CD14-positive monocyte (primary cell): Measurements from ENCODE around the gene PNMA8B. TPM values are rescaled to one million over a fixed set of nuclear protein-coding genes. Genes with fewer than 3 reads are reported as not detected.

Source experiments
- DNase-seq, 3 donors: peaks; one replicate each; pipeline ENCODE4 v3.0.0-alpha.2; 2011 to 2022
- H2AFZ ChIP-seq: 2 replicates; pipeline ENCODE4 v1.6.0; 2012; ENCODE audit warnings: mild to moderate bottlenecking, low read depth, low read length, inconsistent platforms; ENCODE audit not compliant: insufficient read depth, poor library complexity, severe bottlenecking
- H3K27ac ChIP-seq, 2 donors: 1 replicate in 1 of 2; 2 replicates in 1 of 2; pipeline ENCODE4 v1.5.1; 2012 to 2013; ENCODE audit warnings: low read length in 2 of 2, control low read depth in 1 of 2, inconsistent platforms in 1 of 2, low read depth in 1 of 2, mild to moderate bottlenecking in 1 of 2
- H3K27me3 ChIP-seq, 2 donors: one replicate each; pipeline versions ENCODE4 v1.6.0 to v1.6.1; 2011 to 2013; ENCODE audit warnings: low read length in 2 of 2; ENCODE audit not compliant: control insufficient read depth in 2 of 2, insufficient read depth in 2 of 2
- H3K36me3 ChIP-seq, 2 donors: replicated peaks in 1 of 2; 1 replicate in 1 of 2; 2 replicates in 1 of 2; pipeline versions ENCODE4 v1.5.1 to v1.6.1; 2012 to 2013; ENCODE audit warnings: low read length in 2 of 2, control low read depth in 1 of 2, inconsistent platforms in 1 of 2, mild to moderate bottlenecking in 1 of 2; ENCODE audit not compliant: insufficient read depth in 2 of 2, control insufficient read depth in 1 of 2
- H3K4me1 ChIP-seq, 2 donors: 1 replicate in 1 of 2; 2 replicates in 1 of 2; pipeline versions ENCODE4 v1.5.1 to v1.6.1; 2012 to 2013; ENCODE audit warnings: low read length in 2 of 2, control low read depth in 1 of 2, inconsistent platforms in 1 of 2, mild to moderate bottlenecking in 1 of 2, moderate library complexity in 1 of 2; ENCODE audit not compliant: insufficient read depth in 2 of 2, control insufficient read depth in 1 of 2
- H3K4me2 ChIP-seq: replicated peaks from 2 replicates; pipeline ENCODE3; 2012; ENCODE audit warnings: low read length, moderate library complexity, mild to moderate bottlenecking; ENCODE audit not compliant: poor library complexity, severe bottlenecking; ENCODE audit errors: extremely low read depth
- H3K4me3 ChIP-seq, 3 experiments: fragments of 200-600 bp in 1 of 3; sonication (generic) in 1 of 3; replicated peaks in 1 of 3; 1 replicate in 2 of 3; 2 replicates in 1 of 3; pipeline ENCODE4 v1.5.1; 2011 to 2013; ENCODE audit warnings: low read length in 3 of 3, mild to moderate bottlenecking in 3 of 3, control low read depth in 2 of 3, low read depth in 2 of 3, inconsistent platforms in 1 of 3, moderate library complexity in 1 of 3
- H3K79me2 ChIP-seq: 2 replicates; pipeline ENCODE4 v1.6.0; 2012; ENCODE audit warnings: mild to moderate bottlenecking, control low read depth, inconsistent platforms, low read length, moderate library complexity; ENCODE audit not compliant: insufficient read depth
- H3K9ac ChIP-seq: 2 replicates; pipeline ENCODE4 v1.6.0; 2017; ENCODE audit warnings: low read length, mild to moderate bottlenecking; ENCODE audit not compliant: insufficient read depth, poor library complexity, severe bottlenecking
- H3K9me3 ChIP-seq, 2 donors: replicated peaks in 1 of 2; 1 replicate in 1 of 2; 2 replicates in 1 of 2; pipeline versions ENCODE4 v1.5.1 to v1.6.1; 2012 to 2013; ENCODE audit warnings: low read length in 2 of 2, control low read depth in 1 of 2; ENCODE audit not compliant: control insufficient read depth in 1 of 2, insufficient read depth in 1 of 2
- H4K20me1 ChIP-seq: 2 replicates; pipeline ENCODE4 v1.6.0; 2012; ENCODE audit warnings: mild to moderate bottlenecking, low read length, control low read depth, moderate library complexity; ENCODE audit not compliant: insufficient read depth
- H3K27ac Mint-ChIP-seq, 7 donors: one replicate each; pipeline ENCODE4 v1.8.0; 2020; ENCODE audit warnings: mild to moderate bottlenecking in 7 of 7, mixed read lengths in 7 of 7, moderate library complexity in 6 of 7, inconsistent platforms in 2 of 7
- H3K27me3 Mint-ChIP-seq, 3 donors: one replicate each; pipeline ENCODE4 v1.8.0; 2021 to 2022; ENCODE audit warnings: low read depth in 3 of 3, mild to moderate bottlenecking in 3 of 3, mixed read lengths in 3 of 3, moderate library complexity in 3 of 3, inconsistent platforms in 1 of 3
- H3K36me3 Mint-ChIP-seq, 2 donors: one replicate each; pipeline ENCODE4 v1.8.0; 2020; ENCODE audit warnings: mixed read lengths in 2 of 2, inconsistent platforms in 1 of 2, mild to moderate bottlenecking in 1 of 2
- H3K4me1 Mint-ChIP-seq: one replicate; pipeline ENCODE4 v1.8.0; 2020; ENCODE audit warnings: mild to moderate bottlenecking, mixed read lengths
- H3K4me3 Mint-ChIP-seq, 2 donors: one replicate each; pipeline ENCODE4 v1.8.0; 2020; ENCODE audit warnings: mild to moderate bottlenecking in 2 of 2, mixed read lengths in 2 of 2, moderate library complexity in 1 of 2
- H3K9me3 Mint-ChIP-seq, 7 donors: one replicate each; pipeline ENCODE4 v1.8.0; 2020 to 2022; ENCODE audit warnings: mixed read lengths in 7 of 7, mild to moderate bottlenecking in 6 of 7, moderate library complexity in 6 of 7, inconsistent platforms in 2 of 7
- WGBS: methylation state at CpG from one replicate; pipeline ENCODE4 v1.1.5; 2013; ENCODE audit warnings: missing lambda C conversion rate; ENCODE audit not compliant: insufficient coverage; 5-methylcytosine and 5-hydroxymethylcytosine counted together
- intact Hi-C, 2 donors: fragments of 100-400 bp; cut with micrococcal nuclease; formaldehyde crosslinking; loops; one replicate each; pipeline versions ENCODE4 v1.15.0 to v1.15.1; 2023
- polyA plus RNA-seq, 3 donors: library from polyadenylated mRNA; depleted of rRNA in 1 of 3; unstranded in 2 of 3; stranded (reverse) in 1 of 3; fragments of 300-500 nt in 2 of 3; fragments of >200 nt in 1 of 3; fragmentation: Illumina TruSeq in 2 of 3; gene quantifications; 1 replicate in 2 of 3; 2 replicates in 1 of 3; pipeline ENCODE4 v1.2.3, GENCODE V29; 2012 to 2021
- TF ChIP-seq, protein P1 (sequence below): fragments of 200-600 bp; IDR thresholded peaks from one replicate; pipeline ENCODE4 v1.8.0; 2022; ENCODE audit warnings: antibody characterized with exemption, mild to moderate bottlenecking

PNMA8B gene
- polyA plus RNA-seq, 3 donors: 0.07 to 0.16 TPM; not detected in 1

GRCh38 chr19:46515290-46515609, 19.6 kb upstream of the PNMA8B start:
- WGBS: no CpG with 5 or more reads among the region's 3 CpGs
- H3K4me1 ChIP-seq: peaks cover 16 to 17% of the 10 kb centered on the region in 2 donors
- H3K27me3 ChIP-seq: peaks cover 0 to 11% of the 10 kb centered on the region in 2 donors
- Mint-ChIP-seq H3K27me3 (peaks cover 6 to 19% (median 8%) of the 10 kb centered on the region in 3 donors), H3K36me3 (peaks cover 0 to 2% of the 10 kb centered on the region in 2 donors), H3K9me3 (peaks cover 3 to 14% (median 10%) of the 10 kb centered on the region in 7 donors), H3K4me3 (no peak overlapping the region), H3K4me1 (peaks cover 12% of the 10 kb centered on the region), H3K27ac (no peak overlapping the region)
- no peaks in the 10 kb centered on the region for H3K79me2 ChIP-seq
- no peak overlapping the region for H2AFZ ChIP-seq
- TF ChIP-seq, protein P1, sequence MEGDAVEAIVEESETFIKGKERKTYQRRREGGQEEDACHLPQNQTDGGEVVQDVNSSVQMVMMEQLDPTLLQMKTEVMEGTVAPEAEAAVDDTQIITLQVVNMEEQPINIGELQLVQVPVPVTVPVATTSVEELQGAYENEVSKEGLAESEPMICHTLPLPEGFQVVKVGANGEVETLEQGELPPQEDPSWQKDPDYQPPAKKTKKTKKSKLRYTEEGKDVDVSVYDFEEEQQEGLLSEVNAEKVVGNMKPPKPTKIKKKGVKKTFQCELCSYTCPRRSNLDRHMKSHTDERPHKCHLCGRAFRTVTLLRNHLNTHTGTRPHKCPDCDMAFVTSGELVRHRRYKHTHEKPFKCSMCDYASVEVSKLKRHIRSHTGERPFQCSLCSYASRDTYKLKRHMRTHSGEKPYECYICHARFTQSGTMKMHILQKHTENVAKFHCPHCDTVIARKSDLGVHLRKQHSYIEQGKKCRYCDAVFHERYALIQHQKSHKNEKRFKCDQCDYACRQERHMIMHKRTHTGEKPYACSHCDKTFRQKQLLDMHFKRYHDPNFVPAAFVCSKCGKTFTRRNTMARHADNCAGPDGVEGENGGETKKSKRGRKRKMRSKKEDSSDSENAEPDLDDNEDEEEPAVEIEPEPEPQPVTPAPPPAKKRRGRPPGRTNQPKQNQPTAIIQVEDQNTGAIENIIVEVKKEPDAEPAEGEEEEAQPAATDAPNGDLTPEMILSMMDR: no peak
- no peak overlapping the region for H3K4me2 ChIP-seq
- no peaks in the 10 kb centered on the region for H4K20me1 ChIP-seq
- intact Hi-C loops: no loop called here
- H3K27ac ChIP-seq: no peak overlapping the region
- H3K9me3 ChIP-seq: peaks cover 6 to 13% of the 10 kb centered on the region in 2 donors
- no peak for DNase-seq
- no peak overlapping the region for H3K4me3 ChIP-seq
- no peak overlapping the region for H3K9ac ChIP-seq
- no peaks in the 10 kb centered on the region for H3K36me3 ChIP-seq

- Mint-ChIP-seq H3K9me3 (peaks cover 3 to 14% (median 10%) of the 10 kb centered on the region in 7 donors), H3K36me3 (peaks cover 0 to 2% of the 10 kb centered on the region in 2 donors), H3K4me3 (peak overlapping the region in 1 of 2 donors; percentile 3), H3K27me3 (peaks cover 6 to 21% (median 8%) of the 10 kb centered on the region in 3 donors), H3K27ac (no peak overlapping the region), H3K4me1 (peaks cover 10% of the 10 kb centered on the region)
- H3K9me3 ChIP-seq: peaks cover 6 to 13% of the 10 kb centered on the region in 2 donors
- no peak overlapping the region for H3K4me2 ChIP-seq
- no peaks in the 10 kb centered on the region for H3K79me2 ChIP-seq
- no peak overlapping the region for H3K9ac ChIP-seq
- no peak overlapping the region for H3K27ac ChIP-seq
- intact Hi-C loops: no loop called here
- no peak for DNase-seq
- TF ChIP-seq, protein P1: no peak
- no peaks in the 10 kb centered on the region for H3K36me3 ChIP-seq
- H3K27me3 ChIP-seq: peaks cover 0 to 11% of the 10 kb centered on the region in 2 donors
- no peaks in the 10 kb centered on the region for H4K20me1 ChIP-seq
- peaks cover 16 to 17% of the 10 kb centered on the region in 2 donors for H3K4me1 ChIP-seq
- no peak overlapping the region for H2AFZ ChIP-seq
- 66% methylated on average over 9 of the region's 13 CpGs for WGBS
- no peak overlapping the region for H3K4me3 ChIP-seq
These were observed 19.1 kb upstream of the PNMA8B start for GRCh38 chr19:46514589-46515289.
